HG03139 (cell line): ENCODE data around the gene MELTF.

Experiments
- ATAC-seq: cut with Tn5 transposase; IDR thresholded peaks from one replicate; pipeline ENCODE4 v1.9.1; 2021; ENCODE audit not compliant: unreplicated experiment

Gene MELTF

GRCh38 chr3:197010556-197011351 lies 18.9 kb downstream of the MELTF start:
- no peak for ATAC-seq

- no peak for ATAC-seq
Observed at GRCh38 chr3:197009532-197010019, 20.0 kb downstream of the MELTF start.

- ATAC-seq = no peak
Observed at GRCh38 chr3:197008436-197009209, 21.0 kb downstream of the MELTF start.

- ATAC-seq = no peak
Observed at GRCh38 chr3:197007953-197008352, 21.7 kb downstream of the MELTF start.

- no peak for ATAC-seq
Observed at GRCh38 chr3:197007296-197007940, 22.2 kb downstream of the MELTF start.

- no peak for ATAC-seq
Observed at GRCh38 chr3:197006860-197007259, 22.8 kb downstream of the MELTF start.

GRCh38 chr3:197006446-197006845 lies 23.2 kb downstream of the MELTF start:
- ATAC-seq = no peak

- ATAC-seq = no peak
Observed at GRCh38 chr3:197003461-197004385, 25.9 kb downstream of the MELTF start.

GRCh38 chr3:197002701-197003454 lies 26.7 kb downstream of the MELTF start:
- peak; percentile 57 for ATAC-seq

GRCh38 chr3:197001972-197002700 lies 27.5 kb downstream of the MELTF start:
- ATAC-seq = no peak

GRCh38 chr3:197001106-197001971 lies 28.3 kb downstream of the MELTF start:
- no peak for ATAC-seq

- ATAC-seq = no peak
Observed at GRCh38 chr3:197000211-197000610, 29.4 kb downstream of the MELTF start.

GRCh38 chr3:196998966-196999760 lies 30.5 kb downstream of the MELTF start:
- ATAC-seq = no peak

GRCh38 chr3:196997311-196997710 lies 32.3 kb downstream of the MELTF start:
- ATAC-seq = no peak

- no peak for ATAC-seq
Observed at GRCh38 chr3:196996454-196997265, 33.0 kb downstream of the MELTF start.

GRCh38 chr3:196995646-196996355 lies 33.8 kb downstream of the MELTF start:
- ATAC-seq = no peak
